GM23338 (cell line): ENCODE data around the gene KCNJ6. TPM values are rescaled to one million over a fixed set of nuclear protein-coding genes. Genes with fewer than 3 reads are reported as not detected.

Source experiments
- ATAC-seq: fragments of 200-7000 bp; cut with Tn5 transposase; 3 replicates; pipeline ENCODE4 v1.9.1; 2020
- DNase-seq: peaks from one replicate; pipeline ENCODE4 v3.0.0-alpha.2; 2015; ENCODE audit warnings: low spot score
- H2AFZ ChIP-seq: fragments of 200-600 bp; sonication (generic); 2 replicates; pipeline ENCODE4 v1.8.0; 2016; ENCODE audit warnings: antibody characterized with exemption, mild to moderate bottlenecking, moderate library complexity
- H3F3A ChIP-seq: fragments of 200-600 bp; sonication (generic); replicated peaks from 2 replicates; pipeline ENCODE4 v1.8.0; 2017; ENCODE audit warnings: antibody characterized with exemption, mixed run types, low read depth
- H3K27ac ChIP-seq: fragments of 200-600 bp; sonication (generic); 2 replicates; pipeline ENCODE4 v1.6.1; 2016; ENCODE audit warnings: low read depth
- H3K27me3 ChIP-seq: fragments of 200-600 bp; sonication (generic); 2 replicates; pipeline ENCODE4 v1.8.0; 2016; ENCODE audit warnings: mild to moderate bottlenecking, mixed run types, moderate library complexity; ENCODE audit not compliant: insufficient read depth
- H3K36me3 ChIP-seq: fragments of 200-600 bp; sonication (generic); 2 replicates; pipeline ENCODE4 v1.8.0; 2016; ENCODE audit warnings: mild to moderate bottlenecking; ENCODE audit not compliant: insufficient read depth
- H3K4me1 ChIP-seq: fragments of 200-600 bp; sonication (generic); 2 replicates; pipeline ENCODE4 v1.8.0; 2016; ENCODE audit warnings: mild to moderate bottlenecking, moderate library complexity; ENCODE audit not compliant: insufficient read depth
- H3K4me2 ChIP-seq: fragments of 200-600 bp; sonication (generic); 2 replicates; pipeline ENCODE4 v1.7.1; 2017; ENCODE audit warnings: mixed run types
- H3K4me3 ChIP-seq: fragments of 200-600 bp; sonication (generic); 2 replicates; pipeline ENCODE4 v1.6.1; 2016; ENCODE audit warnings: mixed run types
- H3K79me2 ChIP-seq: fragments of 200-600 bp; sonication (generic); replicated peaks from 2 replicates; pipeline ENCODE4 v1.8.0; 2017; ENCODE audit warnings: mild to moderate bottlenecking; ENCODE audit not compliant: insufficient read depth
- H3K9me2 ChIP-seq: fragments of 200-600 bp; sonication (generic); 2 replicates; pipeline ENCODE4 v1.8.0; 2017; ENCODE audit not compliant: insufficient read depth
- H4K20me1 ChIP-seq: fragments of 200-600 bp; sonication (generic); replicated peaks from 2 replicates; pipeline ENCODE4 v1.8.0; 2017; ENCODE audit warnings: mild to moderate bottlenecking; ENCODE audit not compliant: insufficient read depth
- H3K27ac Mint-ChIP-seq: 2 replicates; pipeline ENCODE4 v1.8.0; 2020; ENCODE audit warnings: inconsistent platforms, mild to moderate bottlenecking, moderate library complexity, mixed read lengths
- H3K27me3 Mint-ChIP-seq: 3 replicates; pipeline ENCODE4 v1.8.0; 2022; ENCODE audit warnings: low read depth, mild to moderate bottlenecking, moderate library complexity, mixed read lengths, inconsistent platforms; ENCODE audit not compliant: insufficient read depth, poor library complexity
- H3K36me3 Mint-ChIP-seq: 3 replicates; pipeline ENCODE4 v1.8.0; 2021; ENCODE audit warnings: low read depth, mild to moderate bottlenecking, inconsistent platforms, moderate library complexity, mixed read lengths
- H3K4me1 Mint-ChIP-seq: 3 replicates; pipeline ENCODE4 v1.8.0; 2020; ENCODE audit warnings: mild to moderate bottlenecking, inconsistent platforms, mixed read lengths
- H3K4me3 Mint-ChIP-seq: 3 replicates; pipeline ENCODE4 v1.8.0; 2021; ENCODE audit warnings: moderate library complexity, mild to moderate bottlenecking, inconsistent platforms, mixed read lengths
- H3K9me3 Mint-ChIP-seq: 3 replicates; pipeline ENCODE4 v1.8.0; 2020; ENCODE audit warnings: moderate library complexity, mild to moderate bottlenecking, inconsistent platforms, mixed read lengths
- CREB1 ChIP-seq: fragments of 250-450 bp; sonication (Bioruptor Pico); IDR thresholded peaks from 2 replicates; pipeline ENCODE4 v1.5.0; 2020; ENCODE audit warnings: low read depth, mild to moderate bottlenecking, moderate library complexity
- ETS1 ChIP-seq: IDR thresholded peaks from 2 replicates; pipeline ENCODE4 v1.6.1; 2016; ENCODE audit warnings: antibody characterized with exemption
- EZH2 ChIP-seq: fragments of 200-600 bp; sonication (generic); IDR thresholded peaks from one replicate; pipeline ENCODE4 v1.8.0; 2017; ENCODE audit warnings: antibody characterized with exemption, mild to moderate bottlenecking, low read depth; ENCODE audit not compliant: unreplicated experiment
- EZH2phosphoT487 ChIP-seq: fragments of 200-600 bp; sonication (generic); IDR thresholded peaks from one replicate; pipeline ENCODE4 v1.8.1; 2018; ENCODE audit warnings: antibody characterized with exemption; ENCODE audit not compliant: unreplicated experiment
- JUNB ChIP-seq: IDR thresholded peaks from one replicate; pipeline ENCODE4 v1.6.1; 2016; ENCODE audit warnings: antibody characterized with exemption; ENCODE audit not compliant: unreplicated experiment
- NANOG ChIP-seq: IDR thresholded peaks from 2 replicates; pipeline ENCODE4 v1.6.1; 2016; ENCODE audit warnings: antibody characterized with exemption, borderline replicate concordance
- POLR2AphosphoS5 ChIP-seq: IDR thresholded peaks from 2 replicates; pipeline ENCODE4 v1.6.1; 2016; ENCODE audit warnings: antibody characterized with exemption, low read depth
- REST ChIP-seq: IDR thresholded peaks from one replicate; pipeline ENCODE4 v1.6.1; 2018; ENCODE audit warnings: antibody characterized with exemption; ENCODE audit not compliant: unreplicated experiment
- STAT1 ChIP-seq: IDR thresholded peaks from one replicate; pipeline ENCODE4 v1.6.1; 2016; ENCODE audit warnings: antibody characterized with exemption; ENCODE audit not compliant: unreplicated experiment
- ZNF114 ChIP-seq: fragments of 250-450 bp; sonication (Bioruptor Pico); IDR thresholded peaks from 2 replicates; pipeline ENCODE4 v1.5.0; 2020; ENCODE audit warnings: mild to moderate bottlenecking, moderate library complexity
- ZNF331 ChIP-seq: fragments of 250-450 bp; sonication (Bioruptor Pico); IDR thresholded peaks from 2 replicates; pipeline ENCODE4 v1.5.0; 2020; ENCODE audit warnings: low read depth, mild to moderate bottlenecking, moderate library complexity
- ZNF462 ChIP-seq: fragments of 250-450 bp; sonication (Bioruptor Pico); IDR thresholded peaks from 2 replicates; pipeline ENCODE4 v1.5.0; 2020; ENCODE audit warnings: mild to moderate bottlenecking, moderate library complexity
- polyA plus RNA-seq: library from polyadenylated mRNA; unstranded; fragments of >200 nt; fragmentation: Nextera tagmentation; extraction: Ambion mirVana; gene quantifications from 2 replicates; pipeline ENCODE4 v1.2.1, GENCODE V29; 2016
- total RNA-seq: library from RNA; depleted of rRNA; stranded (reverse); fragments of >200 nt; shearing (Covaris generic); gene quantifications from 2 replicates; pipeline ENCODE4 v1.2.3, GENCODE V29; 2014

The KCNJ6 gene
- total and polyA plus RNA-seq, 2 experiments from 2014 or later: 0.48 to 0.52 TPM

GRCh38 chr21:37667380-37667779, 248.9 kb downstream of the KCNJ6 start:
- peaks cover 21% of the 10 kb centered on the region for H3K4me1 ChIP-seq
- Mint-ChIP-seq H3K27ac (no peak overlapping the region), H3K27me3 (no peaks in the 10 kb centered on the region), H3K4me1 (peaks cover 31% of the 10 kb centered on the region), H3K9me3 (no peaks in the 10 kb centered on the region; the same call in 2 of the 3 replicates), H3K4me3 (no peak overlapping the region), H3K36me3 (no peaks in the 10 kb centered on the region)
- no peak overlapping the region for H2AFZ ChIP-seq
- no peaks in the 10 kb centered on the region for H4K20me1 ChIP-seq
- H3K27me3 ChIP-seq: no peaks in the 10 kb centered on the region
- no peak for DNase-seq
- H3K36me3 ChIP-seq: peaks cover 16% of the 10 kb centered on the region
- no peak for ATAC-seq
- H3F3A ChIP-seq: no peaks in the 10 kb centered on the region
- peaks cover 17% of the 10 kb centered on the region; the same call in 1 of the 2 replicates for H3K9me2 ChIP-seq
- TF ChIP-seq EZH2phosphoT487 (no peak), POLR2AphosphoS5 (no peak), STAT1 (no peak), ZNF114 (CRISPR knock-in tag) (no peak), ZNF331 (CRISPR knock-in tag) (no peak), EZH2 (no peak), JUNB (no peak), ETS1 (no peak), REST (no peak), CREB1 (CRISPR knock-in tag) (no peak), NANOG (no peak)
- no peak overlapping the region for H3K4me3 ChIP-seq
- H3K27ac ChIP-seq: no peak overlapping the region
- H3K4me2 ChIP-seq: no peak overlapping the region
- no peaks in the 10 kb centered on the region for H3K79me2 ChIP-seq

GRCh38 chr21:37665230-37666024, 250.8 kb downstream of the KCNJ6 start:
- Histone ChIP-seq H3F3A (no peaks in the 10 kb centered on the region), H4K20me1 (no peaks in the 10 kb centered on the region), H3K4me3 (no peak overlapping the region), H3K4me1 (peaks cover 21% of the 10 kb centered on the region), H3K4me2 (no peak overlapping the region), H3K36me3 (peaks cover 16% of the 10 kb centered on the region), H3K79me2 (no peaks in the 10 kb centered on the region), H3K27me3 (no peaks in the 10 kb centered on the region), H3K27ac (no peak overlapping the region), H3K9me2 (peaks cover 19% of the 10 kb centered on the region), H2AFZ (no peak overlapping the region)
- Mint-ChIP-seq H3K9me3 (peaks cover 2% of the 10 kb centered on the region; the same call in 2 of the 3 replicates), H3K27me3 (no peaks in the 10 kb centered on the region), H3K27ac (no peak overlapping the region), H3K36me3 (no peaks in the 10 kb centered on the region), H3K4me3 (no peak overlapping the region), H3K4me1 (peaks cover 28% of the 10 kb centered on the region)
- ATAC-seq (no peak), DNase-seq (no peak)
- no peak for TF ChIP-seq ZNF462 (CRISPR knock-in tag)
